ENCODE data around the gene RPS6KA1.

- TF ChIP-seq CTCF (conservative IDR thresholded peaks at IDR 0.05; ENCODE audit: low read depth, low read length) (no peak), RAD21 (IDR thresholded peaks at IDR 0.05; ENCODE audit: low read length) (no peak), NFE2L2 (IDR thresholded peaks at IDR 0.05; ENCODE audit: low read depth, low read length) (no peak), USF2 (IDR thresholded peaks at IDR 0.05; ENCODE audit: low read depth, low read length) (no peak)
Observed at GRCh38 chr1:26546819-26547218, 17.3 kb downstream of the RPS6KA1 start.
